Frontal cortex (tissue), 4 donors: ENCODE measurements around the gene FAM131A. TPM values are rescaled to one million over a fixed set of nuclear protein-coding genes. Genes with fewer than 3 reads are reported as not detected.

Source experiments
- DNase-seq, 2 donors: peaks; one replicate each; pipeline ENCODE4 v3.0.0; 2012; ENCODE audit warnings: low spot score in 2 of 2
- FAIRE-seq: peaks from 2 replicates; lab custom pipeline; 2012; peaks lifted over from hg19 to GRCh38; lab: Jason Lieb, UNC
- total RNA-seq: library from RNA; depleted of rRNA; stranded (reverse); fragments of >200 nt; gene quantifications from one replicate; pipeline ENCODE4 v1.2.3, GENCODE V29; 2014
- donor health status: control.
- donor health status: control.
- donor health status: control.

FAM131A gene
- total RNA-seq, 1 donor from 2014 or later = 60.7 TPM

DNA sequence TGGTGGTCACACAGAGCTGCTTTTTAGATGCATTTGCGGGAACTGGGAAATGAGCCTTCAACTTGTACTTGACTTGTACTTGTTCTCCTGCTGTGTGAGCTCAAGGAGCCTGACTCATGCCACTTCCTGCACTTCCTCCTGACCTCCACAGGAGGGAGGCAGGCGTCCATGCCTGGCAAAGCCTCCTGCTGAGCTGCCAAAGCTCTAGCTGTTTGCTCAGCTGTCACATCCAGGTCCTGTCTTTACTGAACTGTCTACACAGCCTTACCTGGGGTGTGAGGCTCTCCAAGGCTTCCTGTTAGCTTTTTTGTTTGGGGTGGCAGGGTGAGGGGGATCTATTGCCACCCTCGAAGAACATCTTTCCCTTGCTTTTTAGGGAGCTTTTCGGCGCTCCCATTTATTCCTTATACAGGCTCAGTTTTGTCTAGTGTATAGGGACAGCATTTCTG lies 34.2 kb downstream of the FAM131A start:
- FAIRE-seq = no peak
- DNase-seq = peak; percentile 71 to 87

DNA sequence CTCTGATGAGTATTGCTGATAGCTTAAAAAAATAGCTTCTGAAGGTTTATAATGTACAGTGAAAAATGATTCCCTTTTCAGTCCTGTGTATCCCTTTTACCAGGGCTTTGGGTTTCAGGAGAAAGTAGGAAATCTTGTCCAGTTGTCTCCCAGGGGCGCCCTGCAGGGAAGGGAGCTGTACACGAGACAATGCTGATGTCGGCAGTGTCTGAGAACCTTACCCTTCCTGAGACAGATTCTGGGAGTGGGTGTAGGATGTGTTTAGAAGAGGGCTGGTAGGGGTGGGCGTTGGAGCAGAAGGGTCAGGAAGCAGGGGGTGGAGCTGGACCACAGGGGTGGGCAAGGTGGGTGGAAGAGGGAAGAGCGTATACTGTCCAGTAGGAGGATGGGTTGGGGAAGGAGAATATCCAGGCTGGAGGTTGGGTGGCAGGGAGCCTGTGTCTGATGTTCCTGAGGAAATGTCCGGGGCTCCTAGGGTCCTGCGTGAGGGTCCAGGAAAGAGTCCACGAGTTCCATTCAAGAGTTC lies 35.0 kb downstream of the FAM131A start:
- no peak for FAIRE-seq

DNA sequence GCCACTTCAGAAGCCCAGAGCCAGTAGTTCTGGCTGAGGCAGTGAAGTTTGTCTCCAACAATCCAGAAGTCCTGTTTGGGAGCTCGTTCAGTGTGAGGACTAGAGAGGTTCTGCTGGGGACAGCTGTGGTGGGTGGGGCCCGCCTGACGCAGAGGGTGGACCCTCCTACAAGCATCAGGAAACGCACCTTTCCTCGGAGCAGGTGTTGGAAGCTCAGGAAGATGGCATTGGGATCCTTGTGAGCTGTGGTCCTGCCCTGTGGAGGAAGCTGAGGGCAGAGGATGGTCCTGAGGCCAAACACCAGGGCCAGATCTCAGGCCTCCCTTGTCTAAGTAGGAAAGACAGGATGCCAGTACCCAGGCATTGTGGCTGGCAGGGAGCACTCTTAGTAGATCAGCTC lies 35.5 kb downstream of the FAM131A start:
- DNase-seq = no peak
- no peak for FAIRE-seq

More for the DNA sequence above, 35.0 kb downstream of the FAM131A start:
- DNase-seq = no peak

DNA sequence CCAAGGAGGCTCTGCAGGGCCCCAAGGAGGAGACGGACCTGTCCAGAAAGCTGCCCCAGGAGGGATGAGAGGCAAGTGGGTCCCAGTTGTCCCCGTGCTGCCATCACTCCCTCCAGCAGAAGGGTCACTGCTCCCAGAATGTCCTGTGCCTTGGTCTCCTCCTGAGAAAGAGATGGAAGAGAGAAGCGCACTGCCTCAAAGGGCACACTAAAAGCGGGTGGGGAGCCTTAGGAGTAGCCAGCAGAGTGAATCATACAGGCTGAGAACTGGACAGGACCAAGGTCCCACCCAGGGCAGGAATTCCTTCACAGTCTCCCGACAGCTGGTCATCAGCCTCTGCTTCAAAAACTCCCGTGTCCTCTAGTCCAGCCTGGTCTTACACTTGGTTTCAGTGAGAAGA lies 36.0 kb downstream of the FAM131A start:
- no peak for DNase-seq
- FAIRE-seq = no peak

DNA sequence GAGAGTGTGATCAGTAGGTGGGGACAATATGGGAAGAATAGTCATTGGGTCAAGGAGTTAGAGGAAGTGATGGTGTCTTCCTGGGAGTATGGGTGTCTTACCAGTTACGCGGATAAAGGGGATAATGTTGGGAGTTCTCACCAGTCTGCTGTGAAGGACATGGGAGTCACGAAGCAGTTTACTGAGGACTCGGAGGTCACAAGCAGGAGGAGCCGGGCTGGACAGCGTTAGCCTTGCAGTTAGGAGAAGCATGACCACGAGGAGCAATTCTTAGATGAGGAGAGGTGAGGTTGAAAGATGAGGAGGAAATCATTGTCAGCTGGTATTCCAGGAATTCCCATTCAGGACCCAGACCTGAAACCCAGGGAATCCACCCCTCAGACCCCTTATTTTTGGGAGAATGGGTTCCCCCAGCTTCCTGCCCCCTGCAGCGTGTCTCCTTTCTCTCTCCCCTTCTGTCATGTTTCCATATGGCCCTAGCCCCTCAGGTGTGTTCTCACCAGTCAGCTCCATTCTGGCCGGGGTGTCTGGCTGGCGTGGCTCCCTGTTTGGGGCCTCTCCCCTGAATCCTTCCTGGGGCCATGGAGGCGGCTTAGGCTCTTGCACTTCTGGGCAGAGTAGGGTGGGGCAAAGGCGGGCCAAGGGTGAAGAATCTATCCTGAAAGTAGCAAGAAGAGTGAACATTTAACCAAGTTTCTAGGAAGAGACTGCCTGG lies 38.5 kb downstream of the FAM131A start:
- no peak for FAIRE-seq
- DNase-seq = no peak

DNA sequence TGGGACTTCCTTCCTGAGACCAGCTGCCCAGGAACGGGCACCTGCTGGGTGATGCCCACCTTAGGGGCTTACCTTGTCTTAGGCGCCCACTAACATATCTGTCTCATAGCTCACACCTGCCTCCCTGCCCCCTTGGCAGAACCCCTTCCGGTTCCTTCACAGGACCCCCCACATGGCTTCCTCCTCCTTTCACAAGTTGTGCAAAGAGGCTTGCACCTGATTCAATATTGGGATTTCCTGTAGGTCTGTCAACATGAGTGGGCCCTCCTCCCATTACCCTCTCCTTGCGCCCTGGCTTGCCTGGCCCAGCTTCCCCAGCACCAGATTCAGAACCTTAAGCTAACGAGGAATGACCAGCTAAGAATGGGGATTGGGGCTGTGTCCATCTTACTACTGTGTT lies 40.0 kb downstream of the FAM131A start:
- no peak for FAIRE-seq
- DNase-seq = no peak

DNA sequence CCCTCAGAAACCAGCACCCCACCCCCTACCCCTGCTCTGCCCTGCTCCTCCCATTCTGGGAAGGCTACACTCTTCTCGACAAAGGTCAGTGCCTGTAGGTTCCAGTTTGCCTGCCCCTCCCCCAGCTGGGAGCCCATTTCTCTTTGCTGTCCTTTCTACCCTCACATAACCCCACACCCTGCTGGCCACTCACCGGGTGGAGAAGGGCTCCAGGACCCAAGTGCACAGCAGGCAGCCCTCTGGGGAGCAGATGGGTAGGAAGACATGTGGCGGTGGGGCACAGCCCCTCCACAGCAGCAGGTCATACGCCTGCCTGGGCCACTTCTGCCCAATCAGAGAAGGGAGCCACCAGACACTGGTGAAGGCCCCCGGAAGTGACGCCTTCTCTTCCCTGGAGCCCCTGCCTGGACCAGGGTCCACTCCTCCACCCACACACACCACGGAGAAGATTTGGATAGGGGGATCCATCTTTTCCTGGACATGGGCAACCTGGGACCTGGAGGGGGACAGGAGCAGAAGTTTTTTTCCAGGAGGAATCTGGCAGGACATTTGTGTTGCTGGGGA lies 40.6 kb downstream of the FAM131A start, which contains the start of gene THPO:
Gene THPO, minus strand, starts transcription at position 326 of the 564 bp plus-strand sequence. CDS start 1,948 bp downstream, outside the sequence.
- DNase-seq = no peak

DNA sequence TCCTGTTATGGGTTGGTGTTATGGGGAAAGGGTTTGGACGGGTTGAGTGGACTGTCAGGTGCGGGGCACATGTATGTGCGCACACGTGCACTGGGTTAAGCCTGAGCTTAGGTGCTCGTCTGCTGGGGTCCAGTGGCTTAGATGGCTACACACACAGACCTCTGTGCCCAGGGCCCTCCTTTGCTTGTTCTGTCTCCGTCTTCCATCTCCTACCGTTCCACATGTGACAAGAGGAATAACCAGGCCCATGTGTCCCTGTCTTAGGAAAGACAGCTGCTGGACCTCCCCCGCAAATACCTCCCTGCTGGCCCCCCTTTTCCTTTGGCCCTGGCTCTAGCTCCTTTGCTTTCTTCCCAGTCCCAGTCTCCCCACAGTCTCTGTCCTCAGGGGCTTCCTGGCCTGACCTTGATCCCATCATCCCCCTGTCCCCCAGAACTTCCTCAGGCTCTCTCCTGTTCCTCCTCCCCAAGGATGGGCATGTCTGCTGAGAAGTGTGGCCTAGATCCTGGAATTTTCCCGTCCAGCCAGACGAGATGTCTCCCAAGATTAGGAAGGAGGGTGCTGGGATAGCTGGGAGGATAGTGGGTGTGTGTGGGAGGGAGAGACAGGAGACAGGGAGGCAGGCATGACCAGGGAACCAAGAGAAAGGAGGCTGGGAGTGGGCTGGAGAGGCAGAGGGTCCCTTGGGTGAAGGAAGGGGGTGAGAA lies 41.4 kb downstream of the FAM131A start:
- no peak for DNase-seq
- FAIRE-seq = no peak

More for the DNA sequence above, 40.6 kb downstream of the FAM131A start, which contains the start of gene THPO:
- no peak for FAIRE-seq

DNA sequence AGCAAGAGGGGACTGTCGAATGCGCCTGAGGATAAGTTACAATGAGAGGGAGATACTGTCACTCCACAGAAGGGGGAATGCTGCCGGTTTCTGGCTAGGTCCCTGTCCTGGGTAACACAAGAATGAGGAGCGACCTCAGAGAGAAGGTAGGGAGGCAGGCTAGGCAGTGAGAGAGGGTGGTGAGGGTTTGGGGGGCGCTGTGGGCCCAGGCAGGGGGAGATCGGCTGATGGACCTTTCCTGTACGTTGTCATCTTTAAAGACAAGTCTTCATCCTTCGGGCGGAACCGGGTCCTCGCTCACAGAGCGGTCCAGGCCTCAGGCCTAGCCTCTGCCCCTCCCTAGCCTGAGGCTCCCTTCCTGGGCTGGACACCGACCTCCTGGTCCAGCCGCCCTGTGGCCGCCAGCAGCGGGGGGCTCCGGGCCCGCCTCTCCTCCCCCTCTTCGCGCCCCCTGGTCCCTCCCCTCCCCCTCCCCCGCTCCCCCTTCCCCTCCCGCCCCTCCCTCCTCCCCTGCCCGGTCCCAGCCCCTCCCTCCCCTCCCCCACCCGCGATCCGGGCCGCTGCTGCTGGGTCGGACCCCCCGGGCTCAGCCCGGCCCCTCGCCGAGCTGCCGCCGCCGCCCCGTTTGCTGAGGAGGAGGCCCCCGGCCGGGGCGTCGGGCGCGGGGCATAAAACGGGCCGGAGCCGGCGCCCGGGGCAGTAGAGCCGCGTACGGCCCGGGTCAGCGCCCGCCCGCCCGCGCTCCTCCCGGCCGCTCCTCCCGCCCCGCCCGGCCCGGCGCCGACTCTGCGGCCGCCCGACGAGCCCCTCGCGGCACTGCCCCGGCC lies 42.2 kb downstream of the FAM131A start, which contains the start of gene CHRD:
Gene CHRD, plus strand, starts transcription at position 697 of the 827 bp plus-strand sequence. CDS start 265 bp downstream, outside the sequence.
- no peak for DNase-seq

DNA sequence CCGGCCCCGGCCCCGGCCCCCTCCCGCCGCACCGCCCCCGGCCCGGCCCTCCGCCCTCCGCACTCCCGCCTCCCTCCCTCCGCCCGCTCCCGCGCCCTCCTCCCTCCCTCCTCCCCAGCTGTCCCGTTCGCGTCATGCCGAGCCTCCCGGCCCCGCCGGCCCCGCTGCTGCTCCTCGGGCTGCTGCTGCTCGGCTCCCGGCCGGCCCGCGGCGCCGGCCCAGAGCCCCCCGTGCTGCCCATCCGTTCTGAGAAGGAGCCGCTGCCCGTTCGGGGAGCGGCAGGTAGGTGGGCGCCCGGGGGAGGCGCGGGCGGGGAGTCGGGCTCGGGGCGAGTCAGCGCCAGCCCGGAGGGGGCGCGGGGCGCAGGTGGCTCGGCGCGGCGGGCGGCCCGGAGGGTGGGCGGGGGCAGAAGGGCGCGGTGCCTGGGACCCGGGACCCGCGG lies 42.8 kb downstream of the FAM131A start:
- peak; percentile 88 to 92 for DNase-seq
- FAIRE-seq = no peak

More for the DNA sequence above, 42.2 kb downstream of the FAM131A start, which contains the start of gene CHRD:
- no peak for FAIRE-seq

DNA sequence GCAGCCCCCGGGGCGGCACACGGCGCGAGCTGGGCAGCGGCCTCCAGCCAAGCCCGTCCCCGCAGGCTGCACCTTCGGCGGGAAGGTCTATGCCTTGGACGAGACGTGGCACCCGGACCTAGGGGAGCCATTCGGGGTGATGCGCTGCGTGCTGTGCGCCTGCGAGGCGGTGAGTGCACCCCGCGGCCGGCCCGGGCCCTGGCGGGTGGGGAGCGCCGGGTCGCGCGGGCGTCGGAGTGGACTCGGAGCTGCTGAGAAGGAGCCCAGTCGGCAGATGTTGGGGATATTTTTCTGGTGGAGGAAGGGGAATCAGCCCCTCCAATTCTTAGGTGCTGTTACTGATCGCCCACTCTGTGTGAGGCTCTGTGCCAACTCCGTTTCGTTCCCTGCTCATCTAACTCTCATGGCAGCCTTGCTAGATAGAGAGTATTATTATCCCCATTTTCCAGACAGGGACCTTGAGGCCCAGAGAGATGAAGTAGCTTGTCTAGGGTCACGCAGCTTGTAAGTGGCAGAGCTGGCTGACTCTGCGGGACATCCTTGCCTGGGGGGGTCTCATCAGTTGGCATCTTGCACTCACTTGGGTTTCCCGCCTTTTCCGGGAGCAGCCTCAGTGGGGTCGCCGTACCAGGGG lies 43.3 kb downstream of the FAM131A start:
- FAIRE-seq (no peak), DNase-seq (no peak)

DNA sequence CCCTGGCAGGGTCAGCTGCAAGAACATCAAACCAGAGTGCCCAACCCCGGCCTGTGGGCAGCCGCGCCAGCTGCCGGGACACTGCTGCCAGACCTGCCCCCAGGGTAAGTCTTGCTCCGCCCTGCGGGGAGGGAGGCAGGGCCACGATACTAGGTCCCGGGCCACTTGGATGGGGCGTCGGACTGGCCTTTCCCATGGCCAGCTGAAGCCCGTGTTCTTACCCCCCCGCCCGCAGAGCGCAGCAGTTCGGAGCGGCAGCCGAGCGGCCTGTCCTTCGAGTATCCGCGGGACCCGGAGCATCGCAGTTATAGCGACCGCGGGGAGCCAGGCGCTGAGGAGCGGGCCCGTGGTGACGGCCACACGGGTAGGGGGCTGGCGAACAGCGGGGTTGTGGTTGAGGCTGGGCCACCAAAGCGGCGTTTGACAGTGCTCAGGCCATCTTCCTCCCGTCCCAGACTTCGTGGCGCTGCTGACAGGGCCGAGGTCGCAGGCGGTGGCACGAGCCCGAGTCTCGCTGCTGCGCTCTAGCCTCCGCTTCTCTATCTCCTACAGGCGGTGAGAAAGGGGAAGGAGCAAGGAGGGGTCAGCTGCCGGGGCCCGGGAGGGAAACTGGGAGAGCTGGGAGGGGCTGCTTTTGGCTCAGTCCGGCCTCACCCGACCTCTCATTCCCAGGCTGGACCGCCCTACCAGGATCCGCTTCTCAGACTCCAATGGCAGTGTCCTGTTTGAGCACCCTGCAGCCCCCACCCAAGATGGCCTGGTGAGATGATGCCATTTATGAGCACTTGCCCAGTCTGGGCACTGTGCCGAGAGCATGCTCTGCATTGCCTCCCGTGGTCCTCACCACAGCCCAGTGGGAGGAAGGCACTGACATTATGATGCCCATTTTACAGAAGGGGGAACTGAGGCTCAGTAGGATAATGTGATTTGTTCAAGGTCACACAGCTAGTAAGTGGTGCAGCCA lies 44.1 kb downstream of the FAM131A start:
- no peak for DNase-seq
- FAIRE-seq = no peak

DNA sequence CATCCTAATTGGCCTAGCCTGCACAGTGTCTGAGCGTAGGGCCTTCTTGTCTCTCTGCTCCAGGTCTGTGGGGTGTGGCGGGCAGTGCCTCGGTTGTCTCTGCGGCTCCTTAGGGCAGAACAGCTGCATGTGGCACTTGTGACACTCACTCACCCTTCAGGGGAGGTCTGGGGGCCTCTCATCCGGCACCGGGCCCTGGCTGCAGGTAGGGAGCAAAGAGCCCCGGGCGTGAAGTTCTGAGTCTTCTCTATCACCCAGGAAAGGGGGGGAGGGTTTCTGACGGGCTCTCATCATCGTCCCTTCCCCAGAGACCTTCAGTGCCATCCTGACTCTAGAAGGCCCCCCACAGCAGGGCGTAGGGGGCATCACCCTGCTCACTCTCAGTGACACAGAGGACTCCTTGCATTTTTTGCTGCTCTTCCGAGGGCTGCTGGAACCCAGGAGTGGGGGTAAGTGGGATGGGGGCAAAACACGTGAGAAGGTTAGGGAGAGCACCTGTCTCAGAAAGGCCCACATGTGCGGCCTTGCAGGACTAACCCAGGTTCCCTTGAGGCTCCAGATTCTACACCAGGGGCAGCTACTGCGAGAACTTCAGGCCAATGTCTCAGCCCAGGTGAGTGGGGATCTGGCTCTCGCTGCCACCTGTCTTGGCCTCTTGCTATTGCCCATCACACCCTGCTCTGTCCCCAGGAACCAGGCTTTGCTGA lies 45.1 kb downstream of the FAM131A start:
- no peak for DNase-seq
- no peak for FAIRE-seq

DNA sequence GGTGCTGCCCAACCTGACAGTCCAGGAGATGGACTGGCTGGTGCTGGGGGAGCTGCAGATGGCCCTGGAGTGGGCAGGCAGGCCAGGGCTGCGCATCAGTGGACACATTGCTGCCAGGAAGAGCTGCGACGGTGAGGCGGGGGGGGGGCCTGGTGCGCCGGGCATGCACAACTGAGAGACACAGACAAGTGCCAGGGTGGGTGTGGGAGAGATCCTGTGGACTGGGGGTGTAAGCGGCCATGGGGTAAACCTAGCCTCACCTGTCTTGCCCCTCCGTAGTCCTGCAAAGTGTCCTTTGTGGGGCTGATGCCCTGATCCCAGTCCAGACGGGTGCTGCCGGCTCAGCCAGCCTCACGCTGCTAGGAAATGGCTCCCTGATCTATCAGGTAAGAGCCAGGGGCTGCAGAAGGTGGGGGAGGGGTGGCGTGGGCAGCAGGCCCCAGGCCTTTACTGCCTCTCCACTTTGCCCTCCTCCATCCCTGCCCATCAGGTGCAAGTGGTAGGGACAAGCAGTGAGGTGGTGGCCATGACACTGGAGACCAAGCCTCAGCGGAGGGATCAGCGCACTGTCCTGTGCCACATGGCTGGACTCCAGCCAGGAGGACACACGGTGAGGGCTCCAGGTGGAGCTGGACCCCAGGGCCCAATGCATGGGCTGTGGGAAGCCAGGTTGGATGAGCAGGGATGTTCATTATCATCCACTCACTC lies 45.8 kb downstream of the FAM131A start:
- DNase-seq (no peak), FAIRE-seq (no peak)

DNA sequence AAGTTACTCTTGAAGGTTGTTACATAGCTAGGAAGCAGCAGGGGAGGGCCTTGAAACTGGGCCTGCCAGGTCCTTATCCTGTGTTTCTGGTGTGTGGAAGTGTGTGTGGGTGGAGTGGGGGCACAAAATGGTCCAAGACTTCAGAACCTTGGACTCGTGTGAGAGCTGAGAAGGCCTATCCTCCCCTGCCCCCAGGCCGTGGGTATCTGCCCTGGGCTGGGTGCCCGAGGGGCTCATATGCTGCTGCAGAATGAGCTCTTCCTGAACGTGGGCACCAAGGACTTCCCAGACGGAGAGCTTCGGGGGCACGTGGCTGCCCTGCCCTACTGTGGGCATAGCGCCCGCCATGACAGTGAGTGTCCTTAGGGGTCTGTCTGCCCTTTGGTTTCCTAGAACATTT lies 46.9 kb downstream of the FAM131A start:
- DNase-seq (no peak), FAIRE-seq (no peak)

DNA sequence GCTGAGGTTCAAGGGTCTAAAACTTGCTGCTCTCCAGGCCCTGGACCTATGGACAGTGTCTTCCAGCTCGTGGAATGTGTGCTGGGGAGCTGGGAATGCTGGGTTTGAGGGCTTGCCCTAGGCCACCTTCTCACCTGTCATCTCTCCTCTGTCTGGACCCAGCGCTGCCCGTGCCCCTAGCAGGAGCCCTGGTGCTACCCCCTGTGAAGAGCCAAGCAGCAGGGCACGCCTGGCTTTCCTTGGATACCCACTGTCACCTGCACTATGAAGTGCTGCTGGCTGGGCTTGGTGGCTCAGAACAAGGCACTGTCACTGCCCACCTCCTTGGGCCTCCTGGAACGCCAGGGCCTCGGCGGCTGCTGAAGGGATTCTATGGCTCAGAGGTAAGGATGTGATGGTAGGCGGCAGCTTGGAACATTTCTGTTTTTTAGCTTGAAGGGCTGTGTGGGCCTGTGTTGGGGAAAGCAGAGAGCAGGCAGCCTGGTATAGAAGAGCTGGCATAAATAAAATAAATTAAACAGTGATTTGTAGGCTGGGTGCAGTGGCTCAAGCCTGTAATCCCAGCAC lies 47.5 kb downstream of the FAM131A start:
- no peak for FAIRE-seq
- no peak for DNase-seq
